ENCODE data around the gene SUCLA2. TPM values are rescaled to one million over a fixed set of nuclear protein-coding genes. Genes with fewer than 3 reads are reported as not detected.
"Not testable (repeated sequence)": the region's sequence is repeated elsewhere in the genome, so short reads cannot be mapped to it uniquely, and the experiment has no call there.

Gene SUCLA2
- total RNA-seq, 4 donors from 2014 or later, result 35.7 to 45.6 (median 41.3) TPM

- WGBS, 2 donors, result 86 to 92% methylated on average over 2 of the region's 2 CpGs
- Histone ChIP-seq H3K9me3 (peaks cover 0 to 23% (median 0%) of the 10 kb centered on the region in 4 donors), H3K4me1 (no peaks in the 10 kb centered on the region), H3K36me3 (peaks cover 0 to 92% (median 3%) of the 10 kb centered on the region in 3 donors), H3K27ac (no peak overlapping the region), H3K27me3 (no peaks in the 10 kb centered on the region), H3K4me3 (no peak overlapping the region)
- TF ChIP-seq CTCF (IDR thresholded peaks at IDR 0.05), result no peak
- no peak for TF ChIP-seq POLR2A (IDR thresholded peaks at IDR 0.05)
- no peak for TF ChIP-seq EP300 (IDR thresholded peaks at IDR 0.05)
- DNase-seq (ENCODE audit: low spot score in 2 of 2), result no peak
These were observed 45.2 kb downstream of the SUCLA2 start for GRCh38 chr13:47955836-47956235.

DNA sequence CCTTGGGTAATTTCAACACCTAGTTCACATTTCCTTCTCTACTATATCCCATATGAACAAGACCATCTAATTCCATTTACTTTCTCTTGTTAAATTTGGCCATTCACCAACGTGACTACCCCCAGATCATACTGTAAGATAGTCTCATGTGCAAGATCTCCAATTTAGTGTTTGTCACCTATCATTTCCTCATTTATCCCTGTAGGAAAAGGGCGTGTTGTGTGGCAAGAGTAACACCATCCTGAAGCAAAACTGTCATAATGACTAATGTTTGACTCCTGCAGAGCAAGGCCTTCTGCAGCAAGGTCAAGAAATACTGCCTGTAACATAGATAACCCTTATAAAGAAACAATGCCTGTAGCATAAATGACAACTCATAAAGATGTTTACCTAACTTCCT, 51.3 kb downstream of the SUCLA2 start:
- DNase-seq (ENCODE audit: low spot score in 2 of 2), result no peak
- TF ChIP-seq POLR2A (IDR thresholded peaks at IDR 0.05) (no peak), EP300 (IDR thresholded peaks at IDR 0.05) (no peak), CTCF (IDR thresholded peaks at IDR 0.05) (no peak)
- Histone ChIP-seq H3K4me1 (no peaks in the 10 kb centered on the region), H3K36me3 (peaks cover 0 to 77% (median 3%) of the 10 kb centered on the region in 3 donors), H3K27me3 (no peaks in the 10 kb centered on the region), H3K4me3 (no peak overlapping the region), H3K27ac (no peak overlapping the region), H3K9me3 (no peaks in the 10 kb centered on the region)
- WGBS, 2 donors, result 94 to 99% methylated on average over 2 of the region's 2 CpGs

- no peak for DNase-seq (ENCODE audit: low spot score in 2 of 2)
- H3K27ac ChIP-seq, result no peak overlapping the region
- H3K36me3 ChIP-seq, result peaks cover 0 to 57% (median 0%) of the 10 kb centered on the region in 3 donors
- TF ChIP-seq POLR2A (IDR thresholded peaks at IDR 0.05), result no peak
- TF ChIP-seq CTCF (IDR thresholded peaks at IDR 0.05), result no peak
- no peak for TF ChIP-seq EP300 (IDR thresholded peaks at IDR 0.05)
- H3K27me3 ChIP-seq, result no peaks in the 10 kb centered on the region
- WGBS, 2 donors, result 93 to 94% methylated on average over 2 of the region's 2 CpGs
- no peaks in the 10 kb centered on the region for H3K9me3 ChIP-seq
- H3K4me3 ChIP-seq, result no peak overlapping the region
- no peaks in the 10 kb centered on the region for H3K4me1 ChIP-seq
These were observed 55.3 kb downstream of the SUCLA2 start for GRCh38 chr13:47945738-47946137.

DNA sequence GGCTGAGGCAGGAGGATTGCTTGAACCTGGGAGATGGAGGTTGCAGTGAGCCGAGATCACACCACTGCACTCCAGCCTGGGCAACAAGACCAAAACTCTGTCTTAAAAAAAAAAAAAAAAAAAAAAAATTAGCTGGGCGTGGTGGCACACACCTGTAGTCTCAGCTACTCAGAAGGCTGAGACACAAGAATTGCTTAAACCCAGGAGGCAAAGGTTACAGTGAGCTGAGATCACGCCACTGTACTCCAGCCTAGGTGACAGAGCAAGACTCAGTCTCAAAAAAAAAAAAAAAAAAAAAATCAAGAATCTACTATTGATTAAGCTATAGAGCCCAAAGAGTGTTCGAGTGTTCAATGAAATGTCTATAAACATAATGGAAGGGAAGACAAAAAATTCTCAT, 55.9 kb downstream of the SUCLA2 start:
- not testable (repeated sequence) for H3K9me3 ChIP-seq; H3K27me3 ChIP-seq; H3K4me1 ChIP-seq; DNase-seq (ENCODE audit: low spot score in 2 of 2); H3K27ac ChIP-seq; H3K4me3 ChIP-seq
- 95 to 97% methylated on average over 4 of the region's 4 CpGs for WGBS, 2 donors
- H3K36me3 ChIP-seq, result peaks cover 0 to 56% (median 0%) of the 10 kb centered on the region in 3 donors

- Histone ChIP-seq H3K36me3 (peaks cover 0 to 11% (median 0%) of the 10 kb centered on the region in 3 donors), H3K9me3 (no peaks in the 10 kb centered on the region), H3K4me1 (peaks cover 0 to 8% (median 0%) of the 10 kb centered on the region in 4 donors), H3K27me3 (no peaks in the 10 kb centered on the region), H3K4me3 (no peak overlapping the region), H3K27ac (peak overlapping the region in 1 of 4 donors; percentile 64)
- 56 to 59% methylated on average over 5 of the region's 5 CpGs for WGBS, 2 donors
- no peak for TF ChIP-seq EP300 (IDR thresholded peaks at IDR 0.05)
- TF ChIP-seq CTCF (IDR thresholded peaks at IDR 0.05), result no peak
- no peak for TF ChIP-seq POLR2A (IDR thresholded peaks at IDR 0.05)
- no peak for DNase-seq (ENCODE audit: low spot score in 2 of 2)
These were observed 66.7 kb downstream of the SUCLA2 start for GRCh38 chr13:47934371-47934770.

All from tibial nerve (tissue), 4 donors.